GM12873 (cell line): Measurements from ENCODE around the gene VEPH1.

Experiments
- TF ChIP-seq, protein P1 (sequence below): IDR thresholded peaks from 2 replicates; pipeline ENCODE4 v1.5.1; 2012; ENCODE audit warnings: low read depth, mild to moderate bottlenecking, moderate library complexity, low read length, control low read depth; ENCODE audit not compliant: insufficient read depth; ENCODE audit errors: missing control alignments

The VEPH1 gene

DNA sequence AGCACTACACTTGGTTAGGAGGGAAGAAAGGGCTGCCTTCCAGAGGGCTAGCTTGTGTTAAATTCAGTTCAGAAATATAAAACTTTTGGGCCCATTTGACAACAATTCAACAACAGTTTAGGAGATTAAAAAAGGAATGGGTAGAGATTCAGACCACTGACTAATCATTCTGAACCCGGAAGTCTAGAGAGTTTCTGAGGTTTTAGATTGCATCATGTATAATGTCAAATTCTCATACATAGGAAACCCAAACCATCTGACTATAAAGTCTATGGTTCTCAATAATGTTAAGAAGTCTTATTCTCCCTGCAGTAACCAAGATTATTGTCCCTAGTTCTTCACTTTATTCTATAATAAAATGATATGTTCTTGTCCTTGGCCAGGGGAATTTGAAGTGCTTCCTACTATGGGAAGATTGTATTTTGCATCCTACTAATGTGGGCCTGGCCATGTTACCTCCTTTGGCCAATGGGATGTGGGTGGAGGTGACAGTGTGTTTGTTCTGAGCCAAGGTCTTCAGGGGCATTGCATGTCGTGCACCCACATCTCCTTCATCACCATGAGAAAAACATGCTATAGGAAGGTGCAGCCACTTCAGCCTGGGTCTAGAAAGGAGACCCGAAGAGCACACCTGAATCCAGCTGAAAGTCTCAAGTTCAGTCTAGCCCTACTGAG is 276.9 kb downstream of the VEPH1 start:
- TF ChIP-seq, protein P1, sequence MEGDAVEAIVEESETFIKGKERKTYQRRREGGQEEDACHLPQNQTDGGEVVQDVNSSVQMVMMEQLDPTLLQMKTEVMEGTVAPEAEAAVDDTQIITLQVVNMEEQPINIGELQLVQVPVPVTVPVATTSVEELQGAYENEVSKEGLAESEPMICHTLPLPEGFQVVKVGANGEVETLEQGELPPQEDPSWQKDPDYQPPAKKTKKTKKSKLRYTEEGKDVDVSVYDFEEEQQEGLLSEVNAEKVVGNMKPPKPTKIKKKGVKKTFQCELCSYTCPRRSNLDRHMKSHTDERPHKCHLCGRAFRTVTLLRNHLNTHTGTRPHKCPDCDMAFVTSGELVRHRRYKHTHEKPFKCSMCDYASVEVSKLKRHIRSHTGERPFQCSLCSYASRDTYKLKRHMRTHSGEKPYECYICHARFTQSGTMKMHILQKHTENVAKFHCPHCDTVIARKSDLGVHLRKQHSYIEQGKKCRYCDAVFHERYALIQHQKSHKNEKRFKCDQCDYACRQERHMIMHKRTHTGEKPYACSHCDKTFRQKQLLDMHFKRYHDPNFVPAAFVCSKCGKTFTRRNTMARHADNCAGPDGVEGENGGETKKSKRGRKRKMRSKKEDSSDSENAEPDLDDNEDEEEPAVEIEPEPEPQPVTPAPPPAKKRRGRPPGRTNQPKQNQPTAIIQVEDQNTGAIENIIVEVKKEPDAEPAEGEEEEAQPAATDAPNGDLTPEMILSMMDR: no peak

DNA sequence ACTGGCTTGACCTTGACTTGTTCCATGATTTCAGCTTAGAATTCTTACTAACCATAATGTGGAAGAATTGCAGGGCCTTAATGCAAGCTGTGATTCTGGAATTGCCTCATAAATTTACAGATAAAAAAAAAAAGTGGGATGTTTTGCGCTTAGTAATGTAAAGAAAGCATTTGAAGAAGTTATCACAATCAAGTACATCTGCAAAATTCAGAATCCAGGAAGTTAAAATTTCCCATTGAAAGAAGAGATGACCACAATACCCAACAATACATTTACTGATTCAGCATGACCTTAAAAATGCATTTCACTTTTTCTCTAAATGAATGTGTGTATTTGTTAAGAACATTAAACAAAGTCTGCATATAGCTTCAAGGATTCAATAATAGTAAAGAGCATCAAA is 278.2 kb downstream of the VEPH1 start:
- TF ChIP-seq, protein P1: no peak

DNA sequence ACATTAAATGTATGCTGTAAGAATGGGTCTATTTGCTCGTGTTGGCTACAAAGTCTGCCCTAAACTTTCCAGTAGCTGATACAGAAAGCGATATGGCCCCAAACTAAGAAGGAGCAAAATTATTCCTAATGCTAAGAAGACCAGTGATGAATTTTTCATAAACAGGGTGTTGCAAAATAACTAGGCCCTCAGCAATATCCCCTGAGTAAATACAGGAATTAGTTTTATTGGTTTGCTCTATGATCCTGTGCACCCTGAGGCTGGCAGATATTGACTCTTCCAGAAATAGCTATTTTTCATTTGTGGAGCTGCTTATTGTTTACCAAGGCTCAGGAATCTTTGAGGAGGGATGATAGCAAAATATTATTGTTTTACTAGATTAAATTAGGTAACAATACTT is 282.3 kb downstream of the VEPH1 start:
- TF ChIP-seq, protein P1: no peak

DNA sequence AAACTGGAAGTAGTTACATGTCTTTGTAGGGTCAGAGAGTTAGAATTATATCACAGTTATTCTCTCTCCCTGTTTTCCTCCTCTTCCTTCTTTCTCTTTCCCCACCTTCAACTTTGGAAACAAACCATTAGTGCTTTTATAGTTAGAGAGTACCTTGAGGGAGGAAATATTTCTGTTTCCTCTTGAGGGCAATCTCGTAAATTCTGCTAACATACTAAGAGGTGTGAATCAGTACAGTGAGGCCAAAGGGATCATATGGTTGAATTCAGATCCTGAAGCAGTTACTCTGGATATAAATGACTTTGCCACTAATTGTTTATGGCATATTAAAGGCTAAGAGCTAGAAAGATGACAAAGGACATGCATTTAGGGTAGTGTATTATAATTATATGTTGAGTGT is 283.0 kb downstream of the VEPH1 start:
- TF ChIP-seq, protein P1: no peak

DNA sequence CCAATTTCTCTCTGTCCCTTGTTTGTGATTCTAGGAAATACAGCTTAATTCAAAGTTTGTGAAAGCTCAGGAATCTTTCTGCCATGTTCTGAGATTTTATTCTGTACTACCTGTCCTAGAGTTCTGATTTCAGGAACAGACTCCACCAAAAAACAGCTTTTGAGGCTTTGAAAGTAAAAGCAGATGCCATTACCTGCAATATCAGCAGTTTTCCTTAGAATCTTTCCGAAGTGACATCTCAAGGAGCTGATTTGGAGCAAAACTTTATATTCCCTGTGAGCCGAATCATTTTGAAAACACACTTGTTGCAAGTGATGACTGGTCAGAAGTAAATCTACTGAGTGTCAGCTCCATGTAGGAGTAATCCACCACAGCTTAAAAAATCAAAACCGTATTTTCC is 284.0 kb downstream of the VEPH1 start:
- TF ChIP-seq, protein P1: no peak
